Fibroblast of the aortic adventitia (primary cell): ENCODE data around the gene MAPT. TPM values are rescaled to one million over a fixed set of nuclear protein-coding genes. Genes with fewer than 3 reads are reported as not detected.

Experiments
- DNase-seq: peaks from one replicate; pipeline ENCODE4 v3.0.0-alpha.2; 2010; ENCODE audit warnings: low read depth
- H3K4me3 ChIP-seq: 2 replicates; pipeline ENCODE4 v1.5.1; 2011; ENCODE audit warnings: low read depth, mild to moderate bottlenecking, control low read depth, low read length, moderate library complexity
- total RNA-seq: library from RNA; depleted of rRNA; stranded (reverse); fragments of >200 nt; gene quantifications from 2 replicates; pipeline ENCODE4 v1.2.3, GENCODE V29; 2012; ENCODE audit warnings: low replicate concordance
- TF ChIP-seq, protein P1 (sequence below): IDR thresholded peaks from 2 replicates; pipeline ENCODE4 v1.5.1; 2011; ENCODE audit warnings: mild to moderate bottlenecking, low read length, control low read depth, inconsistent platforms; ENCODE audit not compliant: insufficient read depth

The MAPT gene
- total RNA-seq: 0.54 and 1.9 TPM in 2 replicates

DNA sequence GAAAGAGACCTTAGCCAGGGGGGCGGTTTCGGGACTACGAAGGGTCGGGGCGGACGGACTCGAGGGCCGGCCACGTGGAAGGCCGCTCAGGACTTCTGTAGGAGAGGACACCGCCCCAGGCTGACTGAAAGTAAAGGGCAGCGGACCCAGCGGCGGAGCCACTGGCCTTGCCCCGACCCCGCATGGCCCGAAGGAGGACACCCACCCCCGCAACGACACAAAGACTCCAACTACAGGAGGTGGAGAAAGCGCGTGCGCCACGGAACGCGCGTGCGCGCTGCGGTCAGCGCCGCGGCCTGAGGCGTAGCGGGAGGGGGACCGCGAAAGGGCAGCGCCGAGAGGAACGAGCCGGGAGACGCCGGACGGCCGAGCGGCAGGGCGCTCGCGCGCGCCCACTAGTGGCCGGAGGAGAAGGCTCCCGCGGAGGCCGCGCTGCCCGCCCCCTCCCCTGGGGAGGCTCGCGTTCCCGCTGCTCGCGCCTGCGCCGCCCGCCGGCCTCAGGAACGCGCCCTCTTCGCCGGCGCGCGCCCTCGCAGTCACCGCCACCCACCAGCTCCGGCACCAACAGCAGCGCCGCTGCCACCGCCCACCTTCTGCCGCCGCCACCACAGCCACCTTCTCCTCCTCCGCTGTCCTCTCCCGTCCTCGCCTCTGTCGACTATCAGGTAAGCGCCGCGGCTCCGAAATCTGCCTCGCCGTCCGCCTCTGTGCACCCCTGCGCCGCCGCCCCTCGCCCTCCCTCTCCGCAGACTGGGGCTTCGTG, at the start of gene MAPT:
Gene MAPT, plus strand, starts transcription at position 533 of the 763 bp plus-strand sequence. CDS start 67,784 bp downstream, outside the sequence.
- TF ChIP-seq, protein P1, sequence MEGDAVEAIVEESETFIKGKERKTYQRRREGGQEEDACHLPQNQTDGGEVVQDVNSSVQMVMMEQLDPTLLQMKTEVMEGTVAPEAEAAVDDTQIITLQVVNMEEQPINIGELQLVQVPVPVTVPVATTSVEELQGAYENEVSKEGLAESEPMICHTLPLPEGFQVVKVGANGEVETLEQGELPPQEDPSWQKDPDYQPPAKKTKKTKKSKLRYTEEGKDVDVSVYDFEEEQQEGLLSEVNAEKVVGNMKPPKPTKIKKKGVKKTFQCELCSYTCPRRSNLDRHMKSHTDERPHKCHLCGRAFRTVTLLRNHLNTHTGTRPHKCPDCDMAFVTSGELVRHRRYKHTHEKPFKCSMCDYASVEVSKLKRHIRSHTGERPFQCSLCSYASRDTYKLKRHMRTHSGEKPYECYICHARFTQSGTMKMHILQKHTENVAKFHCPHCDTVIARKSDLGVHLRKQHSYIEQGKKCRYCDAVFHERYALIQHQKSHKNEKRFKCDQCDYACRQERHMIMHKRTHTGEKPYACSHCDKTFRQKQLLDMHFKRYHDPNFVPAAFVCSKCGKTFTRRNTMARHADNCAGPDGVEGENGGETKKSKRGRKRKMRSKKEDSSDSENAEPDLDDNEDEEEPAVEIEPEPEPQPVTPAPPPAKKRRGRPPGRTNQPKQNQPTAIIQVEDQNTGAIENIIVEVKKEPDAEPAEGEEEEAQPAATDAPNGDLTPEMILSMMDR: peak; percentile 72
- H3K4me3 ChIP-seq: peak within 1 kb of the TSS; percentile 76
- peak; percentile 92 for DNase-seq

DNA sequence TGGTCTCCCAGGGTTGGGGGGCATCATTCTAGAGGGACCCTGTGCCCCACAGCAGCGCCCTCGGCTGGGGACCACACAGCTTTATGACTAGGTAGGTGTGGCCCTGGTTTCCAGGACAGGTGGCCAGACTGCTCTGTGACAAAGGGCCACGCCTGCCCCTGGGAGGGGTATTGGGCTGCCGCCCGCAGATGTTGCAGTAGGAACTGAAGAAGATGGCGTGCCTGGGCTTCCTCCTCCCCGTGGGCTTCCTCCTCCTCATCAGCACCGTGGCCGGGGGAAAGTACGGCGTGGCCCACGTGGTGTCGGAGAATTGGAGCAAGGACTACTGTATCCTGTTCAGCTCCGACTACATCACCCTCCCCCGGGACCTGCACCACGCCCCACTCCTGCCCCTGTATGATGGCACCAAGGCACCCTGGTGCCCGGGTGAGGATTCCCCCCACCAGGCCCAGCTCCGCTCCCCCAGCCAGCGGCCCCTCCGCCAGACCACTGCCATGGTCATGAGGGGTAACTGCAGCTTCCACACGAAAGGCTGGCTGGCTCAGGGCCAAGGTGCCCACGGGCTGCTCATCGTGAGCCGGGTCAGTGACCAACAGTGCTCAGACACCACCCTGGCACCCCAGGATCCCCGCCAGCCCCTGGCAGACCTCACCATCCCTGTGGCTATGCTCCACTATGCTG, 49.5 kb upstream of the MAPT start, which contains the start of gene SPPL2C:
Gene SPPL2C, plus strand, starts transcription at position 187 of the 681 bp plus-strand sequence. Its CDS starts 26 bp downstream, at position 213.
- H3K4me3 ChIP-seq: no peak within 1 kb of the TSS
- no peak for DNase-seq
- TF ChIP-seq, protein P1: no peak

DNA sequence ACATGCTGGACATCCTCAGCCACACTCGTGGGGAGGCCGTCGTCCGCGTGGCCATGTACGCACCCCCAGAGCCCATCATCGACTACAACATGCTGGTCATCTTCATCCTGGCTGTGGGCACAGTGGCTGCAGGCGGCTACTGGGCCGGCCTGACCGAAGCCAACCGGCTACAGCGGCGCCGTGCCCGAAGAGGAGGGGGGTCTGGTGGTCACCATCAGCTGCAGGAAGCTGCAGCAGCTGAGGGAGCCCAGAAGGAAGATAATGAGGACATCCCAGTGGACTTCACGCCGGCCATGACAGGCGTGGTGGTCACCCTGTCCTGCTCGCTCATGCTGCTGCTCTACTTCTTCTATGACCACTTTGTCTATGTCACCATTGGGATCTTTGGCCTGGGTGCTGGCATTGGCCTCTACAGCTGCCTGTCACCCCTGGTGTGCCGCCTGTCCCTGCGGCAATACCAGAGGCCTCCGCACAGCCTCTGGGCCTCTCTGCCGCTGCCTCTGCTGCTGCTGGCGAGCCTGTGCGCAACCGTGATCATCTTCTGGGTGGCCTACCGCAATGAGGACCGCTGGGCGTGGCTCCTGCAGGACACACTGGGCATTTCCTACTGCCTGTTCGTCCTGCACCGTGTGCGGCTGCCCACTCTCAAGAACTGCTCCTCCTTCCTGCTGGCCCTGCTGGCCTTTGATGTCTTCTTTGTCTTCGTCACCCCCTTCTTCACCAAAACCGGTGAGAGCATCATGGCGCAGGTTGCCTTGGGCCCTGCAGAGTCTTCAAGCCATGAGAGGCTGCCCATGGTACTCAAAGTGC, 48.8 kb upstream of the MAPT start:
- TF ChIP-seq, protein P1: no peak
- no peak for DNase-seq
- no peak overlapping the region for H3K4me3 ChIP-seq

DNA sequence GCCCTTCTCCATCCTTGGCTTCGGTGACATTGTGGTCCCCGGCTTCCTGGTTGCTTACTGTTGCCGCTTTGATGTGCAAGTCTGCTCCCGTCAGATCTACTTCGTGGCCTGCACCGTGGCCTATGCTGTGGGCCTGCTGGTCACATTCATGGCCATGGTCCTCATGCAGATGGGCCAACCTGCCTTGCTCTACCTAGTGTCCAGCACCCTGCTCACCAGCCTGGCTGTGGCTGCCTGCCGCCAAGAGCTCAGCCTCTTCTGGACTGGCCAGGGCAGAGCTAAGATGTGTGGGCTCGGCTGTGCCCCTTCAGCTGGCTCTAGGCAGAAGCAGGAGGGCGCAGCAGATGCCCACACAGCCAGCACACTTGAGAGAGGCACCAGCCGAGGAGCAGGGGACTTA, 48.1 kb upstream of the MAPT start:
- no peak for DNase-seq
- no peak overlapping the region for H3K4me3 ChIP-seq
- TF ChIP-seq, protein P1: no peak

DNA sequence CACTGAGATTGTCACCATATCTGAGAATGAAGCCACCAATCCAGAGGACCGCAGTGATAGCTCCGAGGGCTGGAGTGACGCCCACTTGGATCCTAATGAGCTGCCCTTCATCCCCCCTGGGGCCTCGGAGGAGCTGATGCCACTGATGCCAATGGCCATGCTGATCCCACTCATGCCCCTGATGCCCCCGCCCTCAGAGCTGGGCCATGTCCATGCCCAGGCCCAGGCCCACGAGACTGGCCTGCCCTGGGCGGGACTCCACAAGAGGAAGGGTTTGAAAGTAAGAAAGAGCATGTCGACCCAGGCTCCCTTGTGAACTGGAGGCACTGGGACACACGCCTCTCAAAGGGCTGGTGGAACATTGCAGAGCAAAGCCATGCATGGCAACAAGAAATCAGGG, 47.7 kb upstream of the MAPT start:
- DNase-seq: no peak
- H3K4me3 ChIP-seq: no peak overlapping the region
- TF ChIP-seq, protein P1: no peak

DNA sequence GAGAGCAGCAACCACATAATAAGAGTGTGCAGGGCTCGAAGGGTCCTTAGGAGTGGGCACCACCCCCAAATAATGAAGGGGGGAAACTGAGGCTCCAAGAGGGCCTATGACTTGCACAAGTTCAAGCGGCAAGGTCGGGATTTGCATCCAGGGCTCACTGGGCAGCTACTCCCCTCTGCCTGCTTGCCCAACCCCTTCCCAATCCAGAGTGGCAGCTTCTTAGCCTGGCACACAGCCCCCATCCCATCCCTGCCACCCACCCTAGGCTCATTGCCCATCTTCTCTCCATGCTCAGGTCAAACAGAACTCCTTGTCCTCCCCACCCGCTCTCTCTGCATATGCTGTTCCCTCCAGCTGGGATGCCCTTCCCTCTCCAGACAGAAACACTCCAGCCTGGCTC, 47.3 kb upstream of the MAPT start:
- TF ChIP-seq, protein P1: no peak
- no peak for DNase-seq
- H3K4me3 ChIP-seq: no peak overlapping the region
